H9 (cell line): ENCODE data around the gene BEND7. TPM values are rescaled to one million over a fixed set of nuclear protein-coding genes. Genes with fewer than 3 reads are reported as not detected.

Source experiments
- DNase-seq: peaks from one replicate; pipeline ENCODE4 v3.0.0-alpha.2; 2017
- H2AFZ ChIP-seq: one replicate; pipeline ENCODE4 v1.6.1; 2013; ENCODE audit warnings: mild to moderate bottlenecking, low read length, control low read depth, moderate library complexity
- H2AK5ac ChIP-seq: 2 replicates; pipeline ENCODE4 v1.6.1; 2013; ENCODE audit warnings: low read length, control low read depth, mixed read lengths; ENCODE audit not compliant: insufficient read length
- H2BK120ac ChIP-seq: one replicate; pipeline ENCODE4 v1.6.1; 2013; ENCODE audit warnings: low read depth, mild to moderate bottlenecking, low read length, control low read depth, inconsistent platforms; ENCODE audit not compliant: poor library complexity, severe bottlenecking
- H2BK12ac ChIP-seq: 2 replicates; pipeline ENCODE4 v1.6.1; 2013; ENCODE audit warnings: low read length, control low read depth, mixed read lengths, low read depth; ENCODE audit not compliant: insufficient read length
- H2BK15ac ChIP-seq: 2 replicates; pipeline ENCODE4 v1.6.1; 2013; ENCODE audit warnings: low read depth, low read length, control low read depth
- H2BK20ac ChIP-seq: one replicate; pipeline ENCODE4 v1.6.1; 2013; ENCODE audit warnings: low read depth, mild to moderate bottlenecking, low read length, control low read depth, inconsistent platforms; ENCODE audit not compliant: poor library complexity, severe bottlenecking
- H2BK5ac ChIP-seq: 2 replicates; pipeline ENCODE4 v1.6.1; 2013; ENCODE audit warnings: low read length, control low read depth, mixed read lengths; ENCODE audit not compliant: insufficient read length
- H3K14ac ChIP-seq: 2 replicates; pipeline ENCODE4 v1.6.1; 2013; ENCODE audit warnings: low read length, control low read depth; ENCODE audit not compliant: insufficient read depth
- H3K18ac ChIP-seq: 2 replicates; pipeline ENCODE4 v1.6.1; 2013; ENCODE audit warnings: low read depth, mild to moderate bottlenecking, mixed read lengths, low read length, control low read depth; ENCODE audit not compliant: insufficient read length
- H3K23ac ChIP-seq: 2 replicates; pipeline ENCODE4 v1.6.1; 2013; ENCODE audit warnings: low read length, control low read depth, mixed read lengths, low read depth; ENCODE audit not compliant: insufficient read length
- H3K23me2 ChIP-seq: 2 replicates; pipeline ENCODE4 v1.6.1; 2013; ENCODE audit warnings: low read depth, mild to moderate bottlenecking, mixed read lengths, low read length, control low read depth; ENCODE audit not compliant: insufficient read length, poor library complexity, severe bottlenecking
- H3K27ac ChIP-seq: 2 replicates; pipeline ENCODE4 v1.5.1; 2013; ENCODE audit warnings: low read length, control low read depth, mixed read lengths, low read depth; ENCODE audit not compliant: insufficient read length
- H3K27me3 ChIP-seq: 2 replicates; pipeline ENCODE4 v1.6.1; 2013; ENCODE audit warnings: low read length, control low read depth, inconsistent platforms; ENCODE audit not compliant: insufficient read depth
- H3K4ac ChIP-seq: 2 replicates; pipeline ENCODE4 v1.6.1; 2013; ENCODE audit warnings: low read depth, mild to moderate bottlenecking, control low read depth, inconsistent platforms, low read length, moderate library complexity
- H3K4me1 ChIP-seq: 2 replicates; pipeline ENCODE4 v1.6.1; 2013; ENCODE audit warnings: low read length, control low read depth, inconsistent platforms; ENCODE audit not compliant: insufficient read depth
- H3K4me2 ChIP-seq: 2 replicates; pipeline ENCODE4 v1.6.1; 2013; ENCODE audit warnings: low read length, control low read depth, mixed read lengths; ENCODE audit not compliant: insufficient read length, insufficient read depth
- H3K56ac ChIP-seq: 2 replicates; pipeline ENCODE4 v1.6.1; 2013; ENCODE audit warnings: low read depth, mild to moderate bottlenecking, mixed read lengths, low read length, control low read depth; ENCODE audit not compliant: insufficient read length
- H3K79me1 ChIP-seq: 2 replicates; pipeline ENCODE4 v1.6.1; 2013; ENCODE audit warnings: low read depth, mild to moderate bottlenecking, moderate library complexity, low read length, control low read depth, inconsistent platforms; ENCODE audit not compliant: insufficient read depth, poor library complexity, severe bottlenecking
- H3K79me2 ChIP-seq: 2 replicates; pipeline ENCODE4 v1.6.1; 2013; ENCODE audit warnings: low read length, control low read depth, inconsistent platforms; ENCODE audit not compliant: insufficient read depth
- H3K9ac ChIP-seq: 2 replicates; pipeline ENCODE4 v1.6.1; 2013; ENCODE audit warnings: low read length, control low read depth, mixed read lengths; ENCODE audit not compliant: insufficient read length; ENCODE audit errors: extremely low read depth
- H3K9me3 ChIP-seq: one replicate; pipeline ENCODE4 v1.6.1; 2013; ENCODE audit warnings: low read depth, low read length, inconsistent platforms; ENCODE audit not compliant: control insufficient read depth
- H3T11ph ChIP-seq: one replicate; pipeline ENCODE4 v1.6.1; 2013; ENCODE audit warnings: mild to moderate bottlenecking, low read length, control low read depth, inconsistent platforms
- H4K20me1 ChIP-seq: one replicate; pipeline ENCODE4 v1.6.1; 2013; ENCODE audit not compliant: control insufficient read depth, insufficient read length, insufficient read depth
- H4K5ac ChIP-seq: 2 replicates; pipeline ENCODE4 v1.6.1; 2013; ENCODE audit warnings: low read depth, mild to moderate bottlenecking, mixed read lengths, low read length, control low read depth; ENCODE audit not compliant: insufficient read length
- H4K8ac ChIP-seq: replicated peaks from 2 replicates; pipeline ENCODE4 v1.6.1; 2013; ENCODE audit warnings: low read length, control low read depth, mixed read lengths, low read depth; ENCODE audit not compliant: insufficient read length
- H4K91ac ChIP-seq: 2 replicates; pipeline ENCODE4 v1.6.1; 2013; ENCODE audit warnings: low read depth, mild to moderate bottlenecking, moderate library complexity, mixed read lengths, low read length, control low read depth; ENCODE audit not compliant: insufficient read length
- H3K27ac Mint-ChIP-seq, 3 experiments: 2 replicates in 2 of 3; 3 replicates in 1 of 3; pipeline ENCODE4 v1.8.0; 2020 to 2021; ENCODE audit warnings: mixed read lengths in 3 of 3, mild to moderate bottlenecking in 1 of 3, moderate library complexity in 1 of 3
- H3K27me3 Mint-ChIP-seq: 2 replicates; pipeline ENCODE4 v1.8.0; 2021; ENCODE audit warnings: low read depth, mild to moderate bottlenecking, moderate library complexity, mixed read lengths
- H3K36me3 Mint-ChIP-seq, 3 experiments: 2 replicates in 2 of 3; 3 replicates in 1 of 3; pipeline ENCODE4 v1.8.0; 2020 to 2021; ENCODE audit warnings: low read depth in 3 of 3, mixed read lengths in 3 of 3; ENCODE audit not compliant: insufficient read depth in 1 of 3
- H3K4me1 Mint-ChIP-seq, 2 experiments: 2 replicates each; pipeline ENCODE4 v1.8.0; 2020; ENCODE audit warnings: mixed read lengths in 2 of 2
- H3K4me3 Mint-ChIP-seq, 2 experiments: 2 replicates in 1 of 2; 3 replicates in 1 of 2; pipeline ENCODE4 v1.8.0; 2020 to 2021; ENCODE audit warnings: mild to moderate bottlenecking in 2 of 2, mixed read lengths in 2 of 2, moderate library complexity in 1 of 2
- H3K9me3 Mint-ChIP-seq, 2 experiments: 2 replicates in 1 of 2; 3 replicates in 1 of 2; pipeline ENCODE4 v1.8.0; 2020; ENCODE audit warnings: mild to moderate bottlenecking in 2 of 2, mixed read lengths in 2 of 2, moderate library complexity in 1 of 2
- CTCF ChIP-seq: fragments of 200-600 bp; sonication (generic); conservative IDR thresholded peaks from 3 replicates; pipeline ENCODE4 v1.8.0; 2021; ENCODE audit warnings: antibody characterized with exemption, mild to moderate bottlenecking
- WGBS: extraction: QIAGEN DNeasy Blood & Tissue Kit; methylation state at CpG from one replicate; pipeline ENCODE4 v1.1.7; 2013; ENCODE audit warnings: missing lambda C conversion rate, low lambda C conversion rate, mixed read lengths; ENCODE audit not compliant: insufficient read length; ENCODE audit errors: extremely low coverage; 5-methylcytosine and 5-hydroxymethylcytosine counted together
- total RNA-seq: library from RNA; stranded (reverse); gene quantifications from 2 replicates; pipeline ENCODE4 v1.2.1, GENCODE V29; 2021

The BEND7 gene
- total RNA-seq, 1 experiment from 2014 or later, result 17.7 TPM

GRCh38 chr10:13521026-13521425 lies 7.8 kb downstream of the BEND7 start:
- no peak for TF ChIP-seq CTCF
- Histone ChIP-seq H3K56ac (no peak overlapping the region), H2BK12ac (no peak overlapping the region), H2BK120ac (no peak overlapping the region), H3K23ac (no peak overlapping the region), H3K9me3 (no peaks in the 10 kb centered on the region), H2AFZ (no peak overlapping the region), H4K5ac (no peak overlapping the region), H3K4me2 (no peak overlapping the region), H3K79me1 (no peaks in the 10 kb centered on the region), H3K27me3 (0 out of 2 replicates have a peak, but pooled peaks cover 2% of the 10 kb centered on the region), H3K79me2 (no peaks in the 10 kb centered on the region), H3K23me2 (no peaks in the 10 kb centered on the region), H3K4me1 (no peaks in the 10 kb centered on the region), H4K91ac (no peak overlapping the region), H3K27ac (no peak overlapping the region), H2BK20ac (no peak overlapping the region), H4K20me1 (no peaks in the 10 kb centered on the region), H3K4ac (no peak overlapping the region), H3K9ac (no peak overlapping the region), H3K14ac (no peak overlapping the region), H2BK15ac (no peak overlapping the region), H3T11ph (no peak overlapping the region), H2AK5ac (no peak overlapping the region), H4K8ac (no peak overlapping the region), H3K18ac (no peak overlapping the region), H2BK5ac (no peak overlapping the region)
- Mint-ChIP-seq H3K9me3 (no peaks in the 10 kb centered on the region), H3K27ac (peak overlapping the region in 1 of 3 experiments; percentile 53; a peak in 2 of 7 replicates), H3K27me3 (peaks cover 7% of the 10 kb centered on the region; the same call in 1 of the 2 replicates), H3K4me1 (peaks cover 10 to 12% of the 10 kb centered on the region in 2 experiments), H3K36me3 (peaks cover 0 to 7% (median 0%) of the 10 kb centered on the region in 3 experiments; a peak in 2 of 7 replicates), H3K4me3 (no peak overlapping the region)
- no peak for DNase-seq
- WGBS, result no CpG with 5 or more reads among the region's 7 CpGs
